GM19193 (cell line): ENCODE data around the gene ZNF331.
A peak's percentile ranks its signal among the peaks of the same experiment; 100 is the strongest.

ENCODE experiments used
- POLR2A ChIP-seq: IDR thresholded peaks from 4 replicates; pipeline ENCODE4 v1.6.1; 2011; ENCODE audit not compliant: insufficient read depth, insufficient read length; ENCODE audit errors: extremely low read depth

Gene ZNF331

GRCh38 chr19:53553156-53553555, 15.2 kb downstream of the ZNF331 start:
- TF ChIP-seq POLR2A: no peak

- peak; percentile 57 for TF ChIP-seq POLR2A
Measured at GRCh38 chr19:53553865-53554791, 16.2 kb downstream of the ZNF331 start.

DNA sequence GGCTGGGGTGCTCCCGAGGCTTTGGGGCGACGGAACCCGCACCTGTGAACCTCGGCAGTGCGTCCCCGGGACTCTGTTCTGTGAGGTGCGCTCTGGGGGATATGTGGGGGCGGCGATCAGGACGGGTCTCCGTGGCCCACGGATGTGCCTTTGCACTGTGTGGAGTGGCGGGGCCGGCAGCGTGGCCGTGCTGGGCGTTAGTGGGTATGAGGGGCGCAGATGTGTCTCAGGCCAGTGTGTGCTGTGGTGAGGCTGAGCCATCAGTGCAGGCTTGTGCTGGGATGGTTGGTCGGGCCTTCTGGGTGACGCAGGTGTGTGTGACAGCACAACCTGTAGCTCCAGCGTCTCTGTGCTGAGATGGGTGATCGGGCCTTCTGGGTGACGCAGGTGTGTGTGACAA, 16.9 kb downstream of the ZNF331 start:
- TF ChIP-seq POLR2A: no peak

DNA sequence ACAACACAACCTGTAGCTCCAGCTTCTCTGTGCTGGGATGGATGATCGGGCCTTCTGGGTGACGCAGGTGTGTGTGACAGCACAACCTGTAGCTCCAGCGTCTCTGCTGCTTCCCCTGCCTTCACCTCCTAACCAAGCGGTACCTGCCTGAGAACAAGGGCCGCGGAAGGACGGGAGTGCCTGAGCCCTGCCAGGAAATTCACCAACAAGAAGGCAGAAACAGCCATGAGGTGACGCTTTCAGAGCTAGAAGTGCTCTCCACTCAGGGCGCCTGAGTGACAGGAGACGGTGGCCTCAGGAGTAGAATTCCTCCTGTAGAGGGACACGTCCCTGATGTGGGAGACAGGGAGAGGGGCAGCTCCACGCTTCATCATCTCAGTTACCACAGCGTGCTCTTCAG, 17.4 kb downstream of the ZNF331 start:
- no peak for TF ChIP-seq POLR2A

DNA sequence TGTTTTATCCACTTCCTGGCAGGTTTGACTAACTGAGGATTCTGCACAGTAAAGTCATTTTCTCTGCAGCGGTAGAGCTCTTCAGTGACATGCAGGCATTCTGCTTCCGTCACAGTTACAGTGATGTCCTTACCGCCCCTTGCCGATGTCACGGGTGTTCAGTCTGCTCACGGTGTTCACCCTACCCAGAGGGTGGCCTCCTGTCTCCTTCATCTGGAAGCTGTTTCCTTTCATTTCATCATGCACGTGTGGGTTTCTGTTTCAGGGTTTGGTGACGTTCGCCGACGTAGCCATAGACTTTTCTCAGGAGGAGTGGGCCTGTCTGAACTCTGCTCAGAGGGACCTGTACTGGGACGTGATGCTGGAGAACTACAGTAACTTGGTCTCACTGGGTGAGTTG, 33.4 kb downstream of the ZNF331 start:
- no peak for TF ChIP-seq POLR2A

- no peak for TF ChIP-seq POLR2A
Measured at GRCh38 chr19:53576941-53577653, 39.2 kb downstream of the ZNF331 start.

- no peak for TF ChIP-seq POLR2A
Measured at GRCh38 chr19:53577968-53578367, 40.0 kb downstream of the ZNF331 start.

- no peak for TF ChIP-seq POLR2A
Measured at GRCh38 chr19:53579518-53579917, 41.6 kb downstream of the ZNF331 start.

DNA sequence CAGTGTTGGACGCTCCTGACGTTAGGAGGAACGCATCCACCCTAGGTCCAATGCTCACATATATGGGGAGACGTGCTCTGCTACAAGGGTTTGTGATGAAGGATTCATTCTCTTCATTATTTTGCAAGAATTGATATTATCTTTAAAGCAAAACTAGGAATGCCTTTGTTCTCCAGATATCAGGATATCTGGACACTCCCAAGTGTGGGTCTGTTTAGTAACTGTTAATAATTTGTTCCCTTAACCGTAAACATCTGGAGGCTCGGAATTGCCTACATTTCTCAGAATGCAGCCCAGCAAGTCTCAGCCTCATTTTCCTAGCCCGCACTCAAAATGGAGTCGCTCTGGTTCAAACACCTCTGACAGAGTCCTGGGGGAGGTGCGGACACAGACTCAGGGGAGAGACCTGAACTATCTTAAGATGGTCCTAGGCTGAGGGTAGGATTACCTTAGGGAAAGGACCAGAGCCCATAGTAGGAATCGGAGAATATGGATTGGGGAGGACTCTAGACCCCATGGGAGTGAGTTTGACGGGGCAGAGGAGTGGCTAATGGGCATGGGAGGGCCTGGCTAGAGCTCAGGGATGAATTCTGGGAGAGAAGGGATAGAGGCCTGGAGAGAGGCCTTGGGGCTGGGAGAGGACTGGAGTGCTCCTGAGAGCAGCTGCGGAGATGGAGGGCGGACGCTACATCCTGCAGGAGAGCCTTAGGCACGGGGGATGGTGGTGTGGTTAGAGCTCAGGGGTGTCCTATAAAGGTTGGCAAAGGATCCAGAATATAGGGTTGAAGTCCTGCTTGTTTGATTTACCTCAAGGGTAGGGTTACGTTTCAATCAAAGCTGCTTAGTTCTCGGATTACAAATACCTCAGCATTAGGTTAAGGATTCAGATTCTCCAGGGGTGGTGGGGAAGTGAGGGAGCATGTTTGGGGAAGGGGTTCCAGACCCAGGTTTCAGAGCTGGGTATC, 43.2 kb downstream of the ZNF331 start:
- no peak for TF ChIP-seq POLR2A

- no peak for TF ChIP-seq POLR2A
Measured at GRCh38 chr19:53581871-53582279, 43.9 kb downstream of the ZNF331 start.

DNA sequence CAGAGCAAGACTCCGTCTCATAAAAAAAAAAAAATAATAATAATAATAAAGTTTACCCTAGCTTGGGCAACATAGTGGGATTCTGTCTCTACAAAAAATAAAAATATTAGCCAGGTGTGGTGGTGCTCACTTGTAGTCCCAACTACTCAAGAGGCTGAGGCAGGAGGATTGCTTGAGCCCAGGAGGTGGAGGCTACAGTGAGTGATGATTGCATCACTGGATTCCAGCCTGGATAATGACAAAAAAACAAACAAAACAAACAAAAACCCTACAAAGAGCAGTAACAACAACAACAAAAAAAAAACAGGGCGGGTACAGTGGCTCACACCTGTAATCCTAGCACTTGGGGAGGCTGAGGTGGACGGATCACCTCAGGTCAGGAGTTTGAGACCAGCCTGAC, 45.2 kb downstream of the ZNF331 start:
- no peak for TF ChIP-seq POLR2A

DNA sequence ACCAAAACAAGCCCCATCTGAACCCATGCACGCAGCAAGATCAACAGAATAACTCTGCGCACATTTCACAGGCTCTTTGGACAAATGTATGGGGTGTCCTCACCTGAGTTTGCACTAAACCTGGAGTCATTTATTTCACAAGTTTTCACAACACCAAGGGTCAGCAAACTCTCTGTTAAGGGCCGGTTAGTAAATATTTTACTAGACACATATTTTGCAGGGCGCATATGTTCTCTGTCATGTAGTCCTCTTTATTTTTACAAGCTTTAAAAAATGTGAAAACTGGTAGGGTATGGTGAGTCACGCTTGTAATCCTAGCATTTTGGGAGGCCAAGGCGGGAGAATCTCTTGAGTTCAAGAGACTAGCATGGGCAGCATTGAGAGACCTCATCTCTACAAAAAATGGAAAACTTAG, 48.3 kb downstream of the ZNF331 start:
- TF ChIP-seq POLR2A: no peak

DNA sequence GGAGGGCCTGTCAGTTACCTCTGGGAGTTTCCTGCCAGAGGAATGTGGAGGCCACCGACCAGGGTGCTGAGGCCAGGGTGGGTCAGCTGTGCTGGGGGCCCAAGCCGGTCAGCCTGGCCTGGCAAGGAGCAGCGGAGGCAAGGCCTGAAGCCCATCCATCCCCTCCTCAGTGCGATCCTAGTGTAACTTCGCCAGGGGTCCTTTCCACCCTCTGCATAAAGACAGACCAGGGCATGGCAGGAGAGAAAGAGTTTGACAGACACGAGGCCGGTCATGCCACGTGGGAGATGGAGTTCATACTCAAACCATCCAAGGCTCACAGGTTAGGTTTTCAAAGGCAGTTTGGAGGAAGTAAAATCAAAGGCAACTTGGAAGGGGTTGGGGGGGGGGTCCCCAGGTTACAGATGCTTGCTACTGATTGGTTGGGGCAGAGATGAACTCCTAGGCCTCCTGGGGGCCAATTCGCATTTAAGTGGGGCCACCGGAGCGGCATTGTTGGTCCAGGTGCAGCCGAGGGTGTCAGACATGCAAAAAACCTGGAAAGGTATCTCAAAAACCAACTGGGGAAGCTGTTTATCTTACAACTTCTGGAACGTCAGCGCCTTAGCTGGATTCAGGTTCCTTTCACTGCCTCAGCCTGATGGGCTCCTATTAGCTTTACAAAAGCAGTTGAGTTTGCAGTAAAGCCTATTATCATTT, 57.0 kb downstream of the ZNF331 start:
- TF ChIP-seq POLR2A: no peak

GRCh38 chr19:53595510-53595867, 57.5 kb downstream of the ZNF331 start:
- TF ChIP-seq POLR2A: no peak
